ENCODE results near the gene MEF2C.

- TF ChIP-seq, protein P1, sequence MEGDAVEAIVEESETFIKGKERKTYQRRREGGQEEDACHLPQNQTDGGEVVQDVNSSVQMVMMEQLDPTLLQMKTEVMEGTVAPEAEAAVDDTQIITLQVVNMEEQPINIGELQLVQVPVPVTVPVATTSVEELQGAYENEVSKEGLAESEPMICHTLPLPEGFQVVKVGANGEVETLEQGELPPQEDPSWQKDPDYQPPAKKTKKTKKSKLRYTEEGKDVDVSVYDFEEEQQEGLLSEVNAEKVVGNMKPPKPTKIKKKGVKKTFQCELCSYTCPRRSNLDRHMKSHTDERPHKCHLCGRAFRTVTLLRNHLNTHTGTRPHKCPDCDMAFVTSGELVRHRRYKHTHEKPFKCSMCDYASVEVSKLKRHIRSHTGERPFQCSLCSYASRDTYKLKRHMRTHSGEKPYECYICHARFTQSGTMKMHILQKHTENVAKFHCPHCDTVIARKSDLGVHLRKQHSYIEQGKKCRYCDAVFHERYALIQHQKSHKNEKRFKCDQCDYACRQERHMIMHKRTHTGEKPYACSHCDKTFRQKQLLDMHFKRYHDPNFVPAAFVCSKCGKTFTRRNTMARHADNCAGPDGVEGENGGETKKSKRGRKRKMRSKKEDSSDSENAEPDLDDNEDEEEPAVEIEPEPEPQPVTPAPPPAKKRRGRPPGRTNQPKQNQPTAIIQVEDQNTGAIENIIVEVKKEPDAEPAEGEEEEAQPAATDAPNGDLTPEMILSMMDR (IDR thresholded peaks at IDR 0.05): no peak
- TF ChIP-seq POLR2A (IDR thresholded peaks at IDR 0.05): no peak
Observed at GRCh38 chr5:88807327-88807726, 75.7 kb downstream of the MEF2C start.
